Neuron (in vitro differentiated cells): ENCODE measurements around the gene CCDC27.

ENCODE experiments used
- H2AFZ ChIP-seq: one replicate; pipeline ENCODE4 v1.6.1; 2013; ENCODE audit warnings: low read depth, mild to moderate bottlenecking, inconsistent platforms, low read length, moderate library complexity
- H3K27me3 ChIP-seq: one replicate; pipeline ENCODE4 v1.6.1; 2013; ENCODE audit warnings: low read length; ENCODE audit not compliant: insufficient read depth
- H3K36me3 ChIP-seq: one replicate; pipeline ENCODE4 v1.6.1; 2013; ENCODE audit warnings: low read length; ENCODE audit not compliant: insufficient read depth
- H3K4me1 ChIP-seq: one replicate; pipeline ENCODE4 v1.6.1; 2013; ENCODE audit warnings: low read length; ENCODE audit not compliant: insufficient read depth
- H3K4me3 ChIP-seq: 2 replicates; pipeline ENCODE4 v1.5.1; 2013; ENCODE audit warnings: mild to moderate bottlenecking, low read length, moderate library complexity
- H3K9me3 ChIP-seq: one replicate; pipeline ENCODE4 v1.6.1; 2013; ENCODE audit warnings: low read length

CCDC27 gene

DNA sequence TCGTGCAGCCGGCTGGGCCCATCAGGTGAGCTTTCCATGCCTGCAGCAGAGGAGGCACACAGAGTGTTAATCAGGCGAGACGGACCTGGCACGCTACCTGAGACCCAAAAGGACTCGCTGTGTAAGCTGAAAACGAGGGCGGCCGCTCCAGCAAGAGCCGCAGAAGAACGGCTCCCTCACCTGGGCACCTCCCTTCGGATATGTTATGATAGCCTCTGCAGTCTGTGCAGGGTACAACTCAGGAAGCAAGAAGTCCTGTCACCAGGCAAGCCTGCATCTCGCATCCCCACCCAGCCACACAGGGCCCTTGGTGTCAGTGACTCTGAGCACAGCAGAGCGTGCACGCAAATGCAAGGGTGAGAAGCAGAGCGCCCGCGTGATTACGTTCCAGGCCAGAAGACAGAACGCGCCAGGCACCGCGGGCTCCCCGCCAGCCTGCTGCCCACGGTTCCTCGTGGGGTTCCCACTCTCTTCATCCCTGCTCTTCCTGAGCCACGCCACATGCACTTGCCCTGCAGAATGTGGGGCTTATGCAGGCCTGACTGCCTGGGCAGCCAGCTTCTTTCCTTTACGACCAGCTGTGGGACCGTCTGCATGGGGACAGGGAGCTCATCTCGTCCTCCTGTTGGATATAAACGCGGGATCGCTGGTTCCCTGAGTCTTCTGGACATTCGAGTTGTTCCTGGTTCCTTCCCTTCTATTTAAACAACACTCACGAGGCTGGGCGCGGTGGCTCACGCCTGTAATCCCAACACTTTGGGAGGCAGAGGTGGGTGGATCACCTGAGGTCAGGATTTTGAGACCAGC is 64.3 kb downstream of the CCDC27 start:
- H3K36me3 ChIP-seq: peaks cover 22% of the 10 kb centered on the region
- no peaks in the 10 kb centered on the region for H3K27me3 ChIP-seq
- H3K4me3 ChIP-seq: no peak overlapping the region
- H3K9me3 ChIP-seq: no peaks in the 10 kb centered on the region
- H2AFZ ChIP-seq: no peak overlapping the region
- peaks cover 3% of the 10 kb centered on the region for H3K4me1 ChIP-seq

DNA sequence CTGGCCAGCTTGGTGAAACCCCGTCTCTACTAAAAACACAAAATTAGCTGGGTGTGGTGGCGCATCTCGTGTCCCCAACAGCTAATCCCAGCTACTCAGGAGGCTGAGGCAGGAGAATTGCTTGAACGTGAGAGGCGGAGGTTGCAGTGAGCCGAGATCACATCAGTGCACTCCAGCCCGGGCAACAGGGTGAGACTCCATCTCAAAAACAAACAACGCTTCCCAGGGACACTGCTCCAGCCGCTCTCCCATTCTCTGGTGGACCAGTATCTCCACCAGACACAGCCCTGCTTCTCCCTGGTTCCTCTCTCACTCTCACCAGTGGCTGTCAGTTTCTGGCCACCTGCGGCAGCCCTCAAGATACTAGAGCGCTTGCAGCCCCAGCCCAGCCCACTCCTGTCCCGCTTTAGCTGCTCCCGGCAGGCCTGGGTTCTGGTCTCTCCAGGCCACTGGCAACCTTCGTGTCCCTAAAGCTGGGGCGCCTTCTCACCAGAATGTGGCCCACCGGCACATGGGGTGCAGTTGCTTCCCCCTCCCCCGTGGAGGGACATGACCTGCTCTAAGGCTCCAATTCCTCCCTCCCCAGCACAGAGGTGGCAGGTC is 65.0 kb downstream of the CCDC27 start:
- H3K4me1 ChIP-seq: peaks cover 3% of the 10 kb centered on the region
- H3K4me3 ChIP-seq: no peak overlapping the region
- H3K27me3 ChIP-seq: no peaks in the 10 kb centered on the region
- H3K36me3 ChIP-seq: peaks cover 27% of the 10 kb centered on the region
- no peak overlapping the region for H2AFZ ChIP-seq
- no peaks in the 10 kb centered on the region for H3K9me3 ChIP-seq

DNA sequence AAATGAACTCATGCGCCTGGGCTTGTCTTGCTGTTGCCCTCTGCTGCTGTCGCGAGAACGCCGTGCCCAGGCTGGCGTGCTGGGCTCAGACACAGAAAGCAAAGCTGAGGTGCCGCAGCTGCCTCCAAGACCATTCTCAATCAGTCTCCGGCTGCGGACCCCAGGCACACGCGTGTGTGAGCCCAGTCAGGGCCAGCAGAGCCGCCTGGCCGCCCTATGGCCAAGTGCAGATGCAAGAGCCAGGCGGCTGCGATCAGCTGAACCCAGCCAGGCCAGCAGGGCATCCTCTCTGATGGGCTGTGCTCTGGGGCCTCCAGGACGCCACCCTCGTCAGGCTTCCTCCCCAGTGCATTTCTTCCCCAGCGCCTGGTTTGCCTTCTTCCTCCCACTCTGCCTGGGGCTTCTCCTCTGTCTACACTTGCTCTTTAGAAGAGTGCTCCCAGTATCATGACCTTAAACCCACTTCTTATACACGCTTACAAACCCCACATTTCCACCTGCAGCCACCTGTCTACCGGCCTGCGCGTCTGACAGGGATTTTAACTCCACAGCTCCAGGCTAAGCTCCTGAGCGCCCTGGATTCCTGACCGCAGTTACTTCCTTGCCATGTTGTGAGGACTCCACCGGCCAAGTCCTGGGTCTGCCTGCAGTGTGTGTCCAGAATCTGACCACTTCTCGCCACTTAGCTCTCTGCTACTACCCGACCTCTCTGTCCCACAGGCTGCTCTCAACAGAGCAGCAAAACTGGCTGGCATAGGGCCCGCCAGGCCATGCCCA is 65.8 kb downstream of the CCDC27 start:
- Histone ChIP-seq H2AFZ (no peak overlapping the region), H3K36me3 (peaks cover 34% of the 10 kb centered on the region), H3K9me3 (no peaks in the 10 kb centered on the region)

DNA sequence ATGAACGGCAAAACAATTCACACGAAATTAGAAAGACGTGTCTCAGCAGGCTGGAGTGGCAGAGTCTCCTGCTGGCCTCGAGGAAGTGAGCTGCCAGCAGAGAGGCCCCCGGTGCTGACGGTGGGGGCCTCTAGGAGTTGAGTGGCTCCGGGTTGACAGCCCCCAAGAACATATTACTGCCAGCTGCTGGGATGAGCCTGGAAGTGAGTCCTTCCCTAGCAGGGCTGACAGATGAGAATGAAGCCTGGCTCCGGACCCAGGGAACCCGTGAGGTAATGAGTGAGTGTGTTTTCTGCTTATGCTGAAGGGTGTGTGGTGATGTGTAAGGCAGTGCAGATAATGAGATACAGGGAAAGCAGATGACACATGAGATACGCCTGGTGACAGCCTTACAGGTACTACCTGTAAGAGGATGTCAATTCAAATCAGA is 67.5 kb downstream of the CCDC27 start:
- Histone ChIP-seq H3K9me3 (no peaks in the 10 kb centered on the region), H3K27me3 (no peaks in the 10 kb centered on the region), H3K4me3 (no peak overlapping the region), H3K4me1 (peaks cover 3% of the 10 kb centered on the region), H2AFZ (no peak overlapping the region), H3K36me3 (peaks cover 43% of the 10 kb centered on the region)

More for the DNA sequence above, 65.8 kb downstream of the CCDC27 start:
- Histone ChIP-seq H3K4me3 (no peak overlapping the region), H3K4me1 (peaks cover 3% of the 10 kb centered on the region), H3K27me3 (no peaks in the 10 kb centered on the region)

DNA sequence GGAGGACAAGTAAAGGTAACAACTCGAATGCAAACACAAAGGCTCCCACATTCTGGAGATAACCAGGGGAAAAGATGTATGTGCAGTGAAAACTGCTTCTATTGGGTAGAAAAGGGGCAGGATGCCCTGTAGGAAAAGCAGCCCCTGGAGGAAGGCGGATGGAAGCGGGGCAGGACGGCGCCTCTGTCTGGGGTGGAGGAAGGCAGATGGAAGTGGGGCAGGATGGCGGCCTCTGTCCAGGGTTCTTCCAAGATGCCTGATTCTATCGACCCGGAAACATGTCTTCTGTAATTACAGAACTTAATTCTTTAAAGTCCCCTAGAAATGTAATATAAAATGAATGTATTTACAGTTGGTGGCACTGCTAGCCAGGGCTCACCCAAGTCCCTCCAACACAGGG is 68.1 kb downstream of the CCDC27 start:
- Histone ChIP-seq H3K36me3 (peaks cover 41% of the 10 kb centered on the region), H2AFZ (no peak overlapping the region), H3K9me3 (no peaks in the 10 kb centered on the region), H3K27me3 (no peaks in the 10 kb centered on the region), H3K4me3 (no peak overlapping the region), H3K4me1 (peaks cover 3% of the 10 kb centered on the region)

DNA sequence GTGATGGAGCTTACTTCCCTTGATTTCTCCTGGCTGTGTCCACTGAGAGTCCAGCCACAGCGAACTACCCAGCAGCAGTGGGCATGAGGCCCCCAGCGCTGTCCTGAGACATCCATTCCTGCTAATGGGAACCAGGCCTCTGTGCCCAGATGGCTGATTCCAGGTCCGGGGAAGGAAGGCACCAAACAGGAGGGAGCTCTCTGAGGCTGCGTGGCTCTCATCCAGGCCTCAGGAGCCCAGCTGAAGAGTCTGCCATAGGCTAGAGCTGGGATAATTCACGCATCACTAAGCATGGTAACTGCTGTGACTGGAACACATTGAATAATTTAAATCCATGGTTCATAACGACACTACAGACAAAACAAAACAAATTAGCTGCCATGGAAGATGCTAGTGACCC is 68.8 kb downstream of the CCDC27 start:
- peaks cover 45% of the 10 kb centered on the region for H3K36me3 ChIP-seq
- no peak overlapping the region for H2AFZ ChIP-seq
- H3K4me3 ChIP-seq: no peak overlapping the region
- H3K9me3 ChIP-seq: no peaks in the 10 kb centered on the region
- H3K4me1 ChIP-seq: peaks cover 3% of the 10 kb centered on the region
- H3K27me3 ChIP-seq: no peaks in the 10 kb centered on the region
